NT2/D1 (cell line): ENCODE measurements around the gene PLCG1.

ENCODE experiments used
- DNase-seq: peaks from one replicate; pipeline ENCODE4 v3.0.0-alpha.2; 2011; ENCODE audit warnings: low read depth, low spot score
- H3K27me3 ChIP-seq: 2 replicates; pipeline ENCODE4 v1.6.0; 2011; ENCODE audit warnings: mild to moderate bottlenecking; ENCODE audit not compliant: insufficient read length, insufficient read depth
- H3K36me3 ChIP-seq: 2 replicates; pipeline ENCODE4 v1.6.1; 2011; ENCODE audit warnings: mild to moderate bottlenecking, low read length, mixed read lengths; ENCODE audit not compliant: insufficient read depth, insufficient read length
- H3K4me1 ChIP-seq: 2 replicates; pipeline ENCODE4 v1.5.1; 2011; ENCODE audit not compliant: insufficient read depth, insufficient read length
- H3K4me3 ChIP-seq: 2 replicates; pipeline ENCODE4 v1.5.1; 2011; ENCODE audit warnings: low read depth; ENCODE audit not compliant: insufficient read length
- H3K9ac ChIP-seq: 2 replicates; pipeline ENCODE4 v1.6.0; 2011; ENCODE audit warnings: low read depth; ENCODE audit not compliant: insufficient read length
- H3K9me3 ChIP-seq: 2 replicates; pipeline ENCODE4 v1.5.1; 2011; ENCODE audit warnings: mild to moderate bottlenecking, low read length; ENCODE audit not compliant: insufficient read depth
- SUZ12 ChIP-seq: IDR thresholded peaks from 2 replicates; pipeline ENCODE4 v1.6.1; 2011; ENCODE audit not compliant: insufficient read length, insufficient read depth; ENCODE audit errors: extremely low read depth
- YY1 ChIP-seq: IDR thresholded peaks from 2 replicates; pipeline ENCODE4 v1.6.1; 2011; ENCODE audit not compliant: insufficient read length, insufficient read depth
- ZNF274 ChIP-seq: IDR thresholded peaks from 2 replicates; pipeline ENCODE4 v1.6.1; 2011; ENCODE audit warnings: mild to moderate bottlenecking, low read depth, low read length

PLCG1 gene

GRCh38 chr20:41098703-41099250 is 38.6 kb upstream of the PLCG1 start:
- Histone ChIP-seq H3K4me3 (no peak overlapping the region), H3K9ac (no peak overlapping the region), H3K36me3 (peaks cover 93% of the 10 kb centered on the region), H3K4me1 (no peaks in the 10 kb centered on the region), H3K27me3 (no peaks in the 10 kb centered on the region), H3K9me3 (no peaks in the 10 kb centered on the region)
- DNase-seq, result no peak
- TF ChIP-seq SUZ12 (no peak), ZNF274 (no peak), YY1 (no peak)

GRCh38 chr20:41100001-41100480 is 37.3 kb upstream of the PLCG1 start:
- TF ChIP-seq YY1, result no peak
- TF ChIP-seq SUZ12, result no peak
- no peak for TF ChIP-seq ZNF274
- H3K9me3 ChIP-seq, result no peaks in the 10 kb centered on the region
- no peak overlapping the region for H3K9ac ChIP-seq
- no peak for DNase-seq
- H3K4me1 ChIP-seq, result no peaks in the 10 kb centered on the region
- no peak overlapping the region for H3K4me3 ChIP-seq
- peaks cover 93% of the 10 kb centered on the region for H3K36me3 ChIP-seq
- no peaks in the 10 kb centered on the region for H3K27me3 ChIP-seq

DNA sequence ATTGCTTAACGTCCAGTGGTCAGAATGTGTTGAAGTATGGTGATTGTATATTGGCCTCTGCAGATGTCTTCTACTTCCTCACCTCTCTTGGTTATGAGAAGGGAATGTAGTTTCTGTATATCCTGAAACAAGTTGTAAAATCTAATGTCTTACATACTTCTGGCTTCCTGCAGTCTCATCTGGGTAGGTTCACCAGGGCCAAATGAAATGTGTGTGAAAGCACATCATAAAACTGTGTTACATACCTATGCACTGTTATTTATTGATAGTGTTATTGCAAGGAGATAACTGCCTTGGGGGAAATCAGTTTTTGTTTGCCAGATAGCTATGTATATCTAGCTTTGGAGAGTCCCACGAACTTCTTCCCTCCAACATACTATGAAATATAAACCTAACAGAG is 35.7 kb upstream of the PLCG1 start:
- H3K4me3 ChIP-seq, result no peak overlapping the region
- H3K27me3 ChIP-seq, result no peaks in the 10 kb centered on the region
- DNase-seq, result no peak
- no peaks in the 10 kb centered on the region for H3K9me3 ChIP-seq
- no peaks in the 10 kb centered on the region for H3K4me1 ChIP-seq
- TF ChIP-seq ZNF274 (no peak), SUZ12 (no peak), YY1 (no peak)
- H3K9ac ChIP-seq, result no peak overlapping the region
- H3K36me3 ChIP-seq, result peaks cover 85% of the 10 kb centered on the region

DNA sequence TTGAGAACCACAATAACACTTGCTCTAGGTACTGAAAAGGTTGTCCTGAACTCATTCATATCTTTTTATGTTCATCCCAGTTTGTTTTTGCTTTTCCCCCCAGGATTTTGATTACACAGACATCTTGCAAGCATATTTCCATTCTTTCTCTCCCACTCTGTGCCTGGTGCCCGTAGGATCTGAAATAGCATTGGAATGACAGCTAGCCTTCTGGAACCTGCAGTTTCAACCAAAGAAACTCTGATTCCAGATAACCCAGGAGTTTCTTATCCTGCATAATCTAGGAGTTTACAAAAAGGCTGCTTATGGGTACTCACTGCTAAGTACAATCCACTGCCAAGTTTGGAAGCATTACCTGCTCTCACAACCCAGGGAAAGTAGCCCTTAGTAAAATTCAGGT is 28.8 kb upstream of the PLCG1 start:
- H3K9me3 ChIP-seq, result no peaks in the 10 kb centered on the region
- H3K36me3 ChIP-seq, result peaks cover 72% of the 10 kb centered on the region
- TF ChIP-seq YY1, result no peak
- no peak for TF ChIP-seq ZNF274
- no peak for TF ChIP-seq SUZ12
- H3K9ac ChIP-seq, result no peak overlapping the region
- no peak for DNase-seq
- no peaks in the 10 kb centered on the region for H3K27me3 ChIP-seq
- H3K4me3 ChIP-seq, result no peak overlapping the region
- H3K4me1 ChIP-seq, result no peaks in the 10 kb centered on the region

- no peak for DNase-seq
- H3K9me3 ChIP-seq, result no peaks in the 10 kb centered on the region
- no peak overlapping the region for H3K9ac ChIP-seq
- TF ChIP-seq YY1 (no peak), SUZ12 (no peak), ZNF274 (no peak)
- H3K4me3 ChIP-seq, result no peak overlapping the region
- H3K4me1 ChIP-seq, result no peaks in the 10 kb centered on the region
- no peaks in the 10 kb centered on the region for H3K27me3 ChIP-seq
- peaks cover 74% of the 10 kb centered on the region for H3K36me3 ChIP-seq
Measured at GRCh38 chr20:41110012-41110411, 27.3 kb upstream of the PLCG1 start.

- Histone ChIP-seq H3K9me3 (no peaks in the 10 kb centered on the region), H3K36me3 (peaks cover 80% of the 10 kb centered on the region), H3K4me3 (no peak overlapping the region), H3K27me3 (no peaks in the 10 kb centered on the region), H3K4me1 (no peaks in the 10 kb centered on the region), H3K9ac (no peak overlapping the region)
- DNase-seq, result no peak
- TF ChIP-seq YY1 (no peak), ZNF274 (no peak)
Measured at GRCh38 chr20:41110930-41111577, 26.3 kb upstream of the PLCG1 start.

GRCh38 chr20:41111578-41111951 is 25.8 kb upstream of the PLCG1 start:
- Histone ChIP-seq H3K36me3 (peaks cover 86% of the 10 kb centered on the region), H3K9me3 (no peaks in the 10 kb centered on the region), H3K4me3 (no peak overlapping the region), H3K27me3 (no peaks in the 10 kb centered on the region), H3K4me1 (no peaks in the 10 kb centered on the region), H3K9ac (no peak overlapping the region)
- TF ChIP-seq YY1 (no peak), ZNF274 (no peak), SUZ12 (no peak)
- no peak for DNase-seq
